ENCODE measurements around the gene SYCP2L. TPM values are rescaled to one million over a fixed set of nuclear protein-coding genes. Genes with fewer than 3 reads are reported as not detected.

The SYCP2L gene
- polyA plus RNA-seq, 1 of the 3 experiments (the other 2 are of a cell fraction): 0.82 TPM

DNA sequence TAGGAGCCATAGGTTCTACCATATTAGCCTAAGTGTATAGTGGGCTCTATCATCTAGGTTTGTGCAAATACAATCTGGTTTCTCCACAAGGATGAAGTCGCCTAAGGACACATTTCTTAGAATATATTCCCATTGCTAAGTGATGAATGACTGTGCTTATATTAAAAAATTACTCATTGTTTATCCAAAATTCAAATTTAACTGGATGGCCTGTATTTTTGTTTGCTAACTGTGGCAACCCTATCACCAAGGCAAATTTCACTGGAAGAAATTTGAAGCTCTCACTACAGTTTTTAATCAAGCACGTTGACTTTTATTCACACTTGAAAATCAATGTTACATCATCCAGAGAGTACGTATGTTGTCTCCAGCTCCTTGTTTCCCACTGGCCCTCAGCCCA lies 18.9 kb upstream of the SYCP2L start:
- Histone ChIP-seq H3K9me3 (no peaks in the 10 kb centered on the region), H4K20me1 (ENCODE audit: insufficient read depth) (no peaks in the 10 kb centered on the region), H3K27me3 (ENCODE audit: insufficient read depth) (no peaks in the 10 kb centered on the region), H3K4me1 (ENCODE audit: control insufficient read depth in 1 of 2, insufficient read depth in 2 of 2, low read depth in 1 of 2, low read length in 1 of 2) (no peaks in the 10 kb centered on the region), H3K79me2 (ENCODE audit: insufficient read depth) (no peaks in the 10 kb centered on the region), H3K36me3 (replicated peaks in 1 of 2; ENCODE audit: control insufficient read depth in 1 of 2, insufficient read depth in 2 of 2, low read length in 1 of 2) (no peaks in the 10 kb centered on the region), H3K4me3 (ENCODE audit: low read depth in 2 of 2, low read length in 1 of 2) (no peak overlapping the region), H3F3A (replicated peaks; ENCODE audit: insufficient read depth) (no peaks in the 10 kb centered on the region), H3K4me2 (no peak overlapping the region), H3K9ac (no peak overlapping the region), H2AFZ (ENCODE audit: low read depth) (no peak overlapping the region), H3K9me2 (no peaks in the 10 kb centered on the region), H3K27ac (ENCODE audit: low read depth in 2 of 2, low read length in 1 of 2) (no peak overlapping the region)
- ChIA-PET CTCF (no interaction called here), POLR2A (no interaction called here)
- 58% methylated on average over 3 of the region's 3 CpGs for WGBS (ENCODE audit: low lambda C conversion rate)
- no peak for DNase-seq
- TF ChIP-seq MXI1 (IDR thresholded peaks at IDR 0.05; ENCODE audit: low read depth, low read length) (no peak), JUND (IDR thresholded peaks at IDR 0.05) (no peak), ELF1 (IDR thresholded peaks at IDR 0.05) (no peak), FOSL2 (IDR thresholded peaks at IDR 0.05; ENCODE audit: borderline replicate concordance, low read depth) (no peak), FOXJ3 (CRISPR knock-in tag; IDR thresholded peaks at IDR 0.05) (no peak), TAF1 (IDR thresholded peaks at IDR 0.05; ENCODE audit: borderline replicate concordance, low read depth, low read length) (no peak), NRF1 (IDR thresholded peaks at IDR 0.05; ENCODE audit: low read depth, low read length) (no peak), POLR2AphosphoS5 (IDR thresholded peaks at IDR 0.05; ENCODE audit: low read depth, low read length) (no peak), EP300 (IDR thresholded peaks at IDR 0.05; ENCODE audit: borderline replicate concordance in 1 of 2, low read depth in 1 of 2, low read length in 1 of 2) (no peak), MEF2A (IDR thresholded peaks at IDR 0.05; ENCODE audit: borderline replicate concordance, low read depth) (no peak), GABPA (IDR thresholded peaks at IDR 0.05; ENCODE audit: low read depth) (no peak), NFIC (IDR thresholded peaks at IDR 0.05; ENCODE audit: borderline replicate concordance) (no peak)
- TF ChIP-seq, protein P1, sequence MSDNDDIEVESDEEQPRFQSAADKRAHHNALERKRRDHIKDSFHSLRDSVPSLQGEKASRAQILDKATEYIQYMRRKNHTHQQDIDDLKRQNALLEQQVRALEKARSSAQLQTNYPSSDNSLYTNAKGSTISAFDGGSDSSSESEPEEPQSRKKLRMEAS (IDR thresholded peaks at IDR 0.05; ENCODE audit: low read depth): no peak
- TF ChIP-seq, protein P2, sequence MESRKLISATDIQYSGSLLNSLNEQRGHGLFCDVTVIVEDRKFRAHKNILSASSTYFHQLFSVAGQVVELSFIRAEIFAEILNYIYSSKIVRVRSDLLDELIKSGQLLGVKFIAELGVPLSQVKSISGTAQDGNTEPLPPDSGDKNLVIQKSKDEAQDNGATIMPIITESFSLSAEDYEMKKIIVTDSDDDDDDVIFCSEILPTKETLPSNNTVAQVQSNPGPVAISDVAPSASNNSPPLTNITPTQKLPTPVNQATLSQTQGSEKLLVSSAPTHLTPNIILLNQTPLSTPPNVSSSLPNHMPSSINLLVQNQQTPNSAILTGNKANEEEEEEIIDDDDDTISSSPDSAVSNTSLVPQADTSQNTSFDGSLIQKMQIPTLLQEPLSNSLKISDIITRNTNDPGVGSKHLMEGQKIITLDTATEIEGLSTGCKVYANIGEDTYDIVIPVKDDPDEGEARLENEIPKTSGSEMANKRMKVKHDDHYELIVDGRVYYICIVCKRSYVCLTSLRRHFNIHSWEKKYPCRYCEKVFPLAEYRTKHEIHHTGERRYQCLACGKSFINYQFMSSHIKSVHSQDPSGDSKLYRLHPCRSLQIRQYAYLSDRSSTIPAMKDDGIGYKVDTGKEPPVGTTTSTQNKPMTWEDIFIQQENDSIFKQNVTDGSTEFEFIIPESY (IDR thresholded peaks at IDR 0.05; ENCODE audit: borderline replicate concordance, low read depth): no peak
- TF ChIP-seq, protein P3, sequence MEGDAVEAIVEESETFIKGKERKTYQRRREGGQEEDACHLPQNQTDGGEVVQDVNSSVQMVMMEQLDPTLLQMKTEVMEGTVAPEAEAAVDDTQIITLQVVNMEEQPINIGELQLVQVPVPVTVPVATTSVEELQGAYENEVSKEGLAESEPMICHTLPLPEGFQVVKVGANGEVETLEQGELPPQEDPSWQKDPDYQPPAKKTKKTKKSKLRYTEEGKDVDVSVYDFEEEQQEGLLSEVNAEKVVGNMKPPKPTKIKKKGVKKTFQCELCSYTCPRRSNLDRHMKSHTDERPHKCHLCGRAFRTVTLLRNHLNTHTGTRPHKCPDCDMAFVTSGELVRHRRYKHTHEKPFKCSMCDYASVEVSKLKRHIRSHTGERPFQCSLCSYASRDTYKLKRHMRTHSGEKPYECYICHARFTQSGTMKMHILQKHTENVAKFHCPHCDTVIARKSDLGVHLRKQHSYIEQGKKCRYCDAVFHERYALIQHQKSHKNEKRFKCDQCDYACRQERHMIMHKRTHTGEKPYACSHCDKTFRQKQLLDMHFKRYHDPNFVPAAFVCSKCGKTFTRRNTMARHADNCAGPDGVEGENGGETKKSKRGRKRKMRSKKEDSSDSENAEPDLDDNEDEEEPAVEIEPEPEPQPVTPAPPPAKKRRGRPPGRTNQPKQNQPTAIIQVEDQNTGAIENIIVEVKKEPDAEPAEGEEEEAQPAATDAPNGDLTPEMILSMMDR (IDR thresholded peaks at IDR 0.05): no peak

DNA sequence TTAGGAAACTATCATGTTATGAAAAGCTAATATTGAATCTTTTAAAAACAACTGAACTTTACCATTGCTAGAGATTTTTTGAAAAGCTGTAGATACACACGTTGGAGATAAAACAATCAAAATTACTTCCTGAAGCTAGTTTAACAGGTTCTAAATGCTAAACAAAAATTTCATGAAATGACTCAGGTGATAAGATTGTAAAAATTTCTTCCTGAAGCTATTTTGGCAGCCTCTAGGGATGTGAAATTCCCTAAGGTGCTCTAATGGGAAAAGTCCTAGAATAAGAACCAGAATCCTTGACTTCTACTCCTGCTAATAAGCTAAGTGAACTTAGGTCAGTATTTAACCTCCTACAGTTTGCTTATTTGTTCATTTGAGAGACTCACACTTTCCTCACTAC lies 13.5 kb upstream of the SYCP2L start:
- WGBS (ENCODE audit: low lambda C conversion rate): 30% methylated on average over 1 of the region's 1 CpG
- H2AFZ ChIP-seq (ENCODE audit: low read depth): no peak overlapping the region
- no peaks in the 10 kb centered on the region for H3F3A ChIP-seq (replicated peaks; ENCODE audit: insufficient read depth)
- no peaks in the 10 kb centered on the region for H3K27me3 ChIP-seq (ENCODE audit: insufficient read depth)
- CTCF ChIA-PET: interaction anchor here (0.9 to 1.0 kb wide), 2 partner anchors 12 to 195 kb away, joined by 3 to 4 read pairs; no protein-coding TSS in a partner anchor
- POLR2A ChIA-PET: no interaction called here
- no peak overlapping the region for H3K27ac ChIP-seq (ENCODE audit: low read depth in 2 of 2, low read length in 1 of 2)
- H3K36me3 ChIP-seq (replicated peaks in 1 of 2; ENCODE audit: control insufficient read depth in 1 of 2, insufficient read depth in 2 of 2, low read length in 1 of 2): no peaks in the 10 kb centered on the region
- no peaks in the 10 kb centered on the region for H3K9me2 ChIP-seq
- H4K20me1 ChIP-seq (ENCODE audit: insufficient read depth): no peaks in the 10 kb centered on the region
- no peak overlapping the region for H3K4me2 ChIP-seq
- no peak for DNase-seq
- H3K4me3 ChIP-seq (ENCODE audit: low read depth in 2 of 2, low read length in 1 of 2): no peak overlapping the region
- H3K9me3 ChIP-seq: no peaks in the 10 kb centered on the region
- H3K79me2 ChIP-seq (ENCODE audit: insufficient read depth): no peaks in the 10 kb centered on the region
- no peaks in the 10 kb centered on the region for H3K4me1 ChIP-seq (ENCODE audit: control insufficient read depth in 1 of 2, insufficient read depth in 2 of 2, low read depth in 1 of 2, low read length in 1 of 2)
- no peak overlapping the region for H3K9ac ChIP-seq
- TF ChIP-seq, protein P4, sequence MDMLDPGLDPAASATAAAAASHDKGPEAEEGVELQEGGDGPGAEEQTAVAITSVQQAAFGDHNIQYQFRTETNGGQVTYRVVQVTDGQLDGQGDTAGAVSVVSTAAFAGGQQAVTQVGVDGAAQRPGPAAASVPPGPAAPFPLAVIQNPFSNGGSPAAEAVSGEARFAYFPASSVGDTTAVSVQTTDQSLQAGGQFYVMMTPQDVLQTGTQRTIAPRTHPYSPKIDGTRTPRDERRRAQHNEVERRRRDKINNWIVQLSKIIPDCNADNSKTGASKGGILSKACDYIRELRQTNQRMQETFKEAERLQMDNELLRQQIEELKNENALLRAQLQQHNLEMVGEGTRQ (IDR thresholded peaks at IDR 0.05; ENCODE audit: borderline replicate concordance, low read depth, low read length): no peak
- TF ChIP-seq MXI1 (IDR thresholded peaks at IDR 0.05; ENCODE audit: low read depth, low read length) (no peak), RXRA (IDR thresholded peaks at IDR 0.05; ENCODE audit: borderline replicate concordance, low read depth) (no peak), RFX5 (IDR thresholded peaks at IDR 0.05; ENCODE audit: low read length) (no peak), EZH2phosphoT487 (IDR thresholded peaks at IDR 0.05; ENCODE audit: borderline replicate concordance, low read depth) (no peak), CHD2 (IDR thresholded peaks at IDR 0.05; ENCODE audit: low read length, partially characterized antibody) (no peak), GATA2 (CRISPR knock-in tag; IDR thresholded peaks at IDR 0.05) (no peak), ELF1 (IDR thresholded peaks at IDR 0.05) (no peak), POLR2AphosphoS5 (IDR thresholded peaks at IDR 0.05; ENCODE audit: low read depth, low read length) (no peak), EP300 (IDR thresholded peaks at IDR 0.05; ENCODE audit: borderline replicate concordance in 1 of 2, low read depth in 1 of 2, low read length in 1 of 2) (no peak), NFIC (IDR thresholded peaks at IDR 0.05; ENCODE audit: borderline replicate concordance) (no peak)
- TF ChIP-seq, protein P1 (IDR thresholded peaks at IDR 0.05; ENCODE audit: low read depth): no peak

Data from SK-N-SH (cell line).